IMR-90 (cell line): ENCODE results near the gene LRRIQ4.

Source experiments
- BHLHE40 ChIP-seq: fragments of 150-350 bp; IDR thresholded peaks from 2 replicates; pipeline ENCODE4 v1.6.1; 2016; ENCODE audit warnings: mild to moderate bottlenecking, low read depth, low read length
- CEBPB ChIP-seq: IDR thresholded peaks from 2 replicates; pipeline ENCODE4 v1.6.1; 2012; ENCODE audit warnings: low read depth, low read length, improper control_type of control experiment
- CHD1 ChIP-seq: IDR thresholded peaks from 2 replicates; pipeline ENCODE4 v1.6.1; 2012; ENCODE audit warnings: low read depth, low read length, improper control_type of control experiment
- MAFK ChIP-seq: IDR thresholded peaks from 2 replicates; pipeline ENCODE4 v1.6.1; 2012; ENCODE audit warnings: low read depth, low read length, improper control_type of control experiment
- MAZ ChIP-seq: IDR thresholded peaks from 2 replicates; pipeline ENCODE4 v1.6.1; 2012; ENCODE audit warnings: low read depth, mild to moderate bottlenecking, low read length, improper control_type of control experiment, moderate library complexity, borderline replicate concordance
- POLR2A ChIP-seq: IDR thresholded peaks from 2 replicates; pipeline ENCODE4 v1.6.1; 2012; ENCODE audit warnings: mild to moderate bottlenecking, low read depth, low read length
- RAD21 ChIP-seq: IDR thresholded peaks from 2 replicates; pipeline ENCODE4 v1.6.1; 2012; ENCODE audit warnings: low read length, improper control_type of control experiment
- RFX5 ChIP-seq: IDR thresholded peaks from 2 replicates; pipeline ENCODE4 v1.8.0; 2012; ENCODE audit warnings: low read depth, mild to moderate bottlenecking, low read length, moderate library complexity
- SMC3 ChIP-seq: fragments of 150-350 bp; IDR thresholded peaks from 2 replicates; pipeline ENCODE4 v1.6.1; 2016; ENCODE audit warnings: low read depth, mild to moderate bottlenecking, antibody characterized with exemption, low read length, moderate library complexity
- TF ChIP-seq, protein P1 (sequence below): conservative IDR thresholded peaks from 2 replicates; pipeline ENCODE4 v1.5.1; 2012; ENCODE audit warnings: mild to moderate bottlenecking, low read depth, low read length, improper control_type of control experiment
- TF ChIP-seq, protein P2 (sequence below): fragments of 150-350 bp; IDR thresholded peaks from 2 replicates; pipeline ENCODE4 v1.6.1; 2016; ENCODE audit warnings: low read depth, mild to moderate bottlenecking, low read length, moderate library complexity, borderline replicate concordance
- TF ChIP-seq, protein P3 (sequence below): fragments of 150-350 bp; IDR thresholded peaks from 2 replicates; pipeline ENCODE4 v1.6.1; 2017; ENCODE audit warnings: mild to moderate bottlenecking, antibody characterized with exemption, low read length, low read depth

DNA sequence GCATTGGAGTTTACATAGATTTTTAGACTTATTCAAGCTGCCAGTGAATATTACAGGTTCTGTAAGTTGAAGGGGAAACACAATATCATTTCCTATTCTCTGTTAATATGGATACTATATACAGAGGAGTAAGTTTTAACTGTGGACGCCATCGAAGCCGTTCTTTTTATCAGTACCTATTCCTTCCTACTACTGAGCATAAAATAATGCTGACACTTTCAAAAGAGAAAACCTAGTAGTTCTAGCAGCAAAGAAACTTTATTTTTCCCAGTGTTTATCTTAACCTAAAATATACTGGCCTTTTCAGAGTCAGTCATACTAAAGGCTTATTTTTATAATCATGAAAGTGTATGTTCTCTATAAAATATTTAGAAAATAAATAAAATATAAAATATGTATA, 42.8 kb downstream of the LRRIQ4 start:
- TF ChIP-seq MAFK (0 out of 2 replicates have a peak, but pooled peaks have one; percentile 20), POLR2A (no peak), CHD1 (no peak), RFX5 (no peak), CEBPB (no peak), RAD21 (no peak), BHLHE40 (no peak), SMC3 (no peak), MAZ (no peak)
- TF ChIP-seq, protein P1, sequence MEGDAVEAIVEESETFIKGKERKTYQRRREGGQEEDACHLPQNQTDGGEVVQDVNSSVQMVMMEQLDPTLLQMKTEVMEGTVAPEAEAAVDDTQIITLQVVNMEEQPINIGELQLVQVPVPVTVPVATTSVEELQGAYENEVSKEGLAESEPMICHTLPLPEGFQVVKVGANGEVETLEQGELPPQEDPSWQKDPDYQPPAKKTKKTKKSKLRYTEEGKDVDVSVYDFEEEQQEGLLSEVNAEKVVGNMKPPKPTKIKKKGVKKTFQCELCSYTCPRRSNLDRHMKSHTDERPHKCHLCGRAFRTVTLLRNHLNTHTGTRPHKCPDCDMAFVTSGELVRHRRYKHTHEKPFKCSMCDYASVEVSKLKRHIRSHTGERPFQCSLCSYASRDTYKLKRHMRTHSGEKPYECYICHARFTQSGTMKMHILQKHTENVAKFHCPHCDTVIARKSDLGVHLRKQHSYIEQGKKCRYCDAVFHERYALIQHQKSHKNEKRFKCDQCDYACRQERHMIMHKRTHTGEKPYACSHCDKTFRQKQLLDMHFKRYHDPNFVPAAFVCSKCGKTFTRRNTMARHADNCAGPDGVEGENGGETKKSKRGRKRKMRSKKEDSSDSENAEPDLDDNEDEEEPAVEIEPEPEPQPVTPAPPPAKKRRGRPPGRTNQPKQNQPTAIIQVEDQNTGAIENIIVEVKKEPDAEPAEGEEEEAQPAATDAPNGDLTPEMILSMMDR: no peak
- TF ChIP-seq, protein P2, sequence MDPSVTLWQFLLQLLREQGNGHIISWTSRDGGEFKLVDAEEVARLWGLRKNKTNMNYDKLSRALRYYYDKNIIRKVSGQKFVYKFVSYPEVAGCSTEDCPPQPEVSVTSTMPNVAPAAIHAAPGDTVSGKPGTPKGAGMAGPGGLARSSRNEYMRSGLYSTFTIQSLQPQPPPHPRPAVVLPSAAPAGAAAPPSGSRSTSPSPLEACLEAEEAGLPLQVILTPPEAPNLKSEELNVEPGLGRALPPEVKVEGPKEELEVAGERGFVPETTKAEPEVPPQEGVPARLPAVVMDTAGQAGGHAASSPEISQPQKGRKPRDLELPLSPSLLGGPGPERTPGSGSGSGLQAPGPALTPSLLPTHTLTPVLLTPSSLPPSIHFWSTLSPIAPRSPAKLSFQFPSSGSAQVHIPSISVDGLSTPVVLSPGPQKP: no peak
- TF ChIP-seq, protein P3, sequence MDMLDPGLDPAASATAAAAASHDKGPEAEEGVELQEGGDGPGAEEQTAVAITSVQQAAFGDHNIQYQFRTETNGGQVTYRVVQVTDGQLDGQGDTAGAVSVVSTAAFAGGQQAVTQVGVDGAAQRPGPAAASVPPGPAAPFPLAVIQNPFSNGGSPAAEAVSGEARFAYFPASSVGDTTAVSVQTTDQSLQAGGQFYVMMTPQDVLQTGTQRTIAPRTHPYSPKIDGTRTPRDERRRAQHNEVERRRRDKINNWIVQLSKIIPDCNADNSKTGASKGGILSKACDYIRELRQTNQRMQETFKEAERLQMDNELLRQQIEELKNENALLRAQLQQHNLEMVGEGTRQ: no peak
